ENCODE data around the gene HAAO.

- TF ChIP-seq TAF1 (IDR thresholded peaks at IDR 0.05; ENCODE audit: low read depth, low read length) (peak; percentile 22; the same call in 1 of the 2 replicates), POLR2A (IDR thresholded peaks at IDR 0.05; ENCODE audit: low read depth, low read length) (no peak)
Observed at GRCh38 chr2:42792583-42793333, at the start of gene HAAO.

Measured in GM12891 (cell line).